Measurements from ENCODE around the gene WDR46. TPM values are rescaled to one million over a fixed set of nuclear protein-coding genes. Genes with fewer than 3 reads are reported as not detected.

WDR46 gene
- total RNA-seq, 1 experiment from 2014 or later, result 90.6 TPM

GRCh38 chr6:33304216-33304615, 15.2 kb upstream of the WDR46 start:
- peaks cover 0 to 9% of the 10 kb centered on the region in 2 experiments; a peak in 1 of 4 replicates for H3K4me1 ChIP-seq (ENCODE audit: control insufficient read depth in 1 of 2, insufficient read depth in 2 of 2, low read length in 2 of 2)
- H3K9me2 ChIP-seq (ENCODE audit: insufficient read depth), result no peaks in the 10 kb centered on the region
- H3K36me3 ChIP-seq (ENCODE audit: control insufficient read depth in 1 of 2, insufficient read depth in 2 of 2, low read length in 2 of 2), result peaks cover 9 to 11% of the 10 kb centered on the region in 2 experiments; a peak in 3 of 4 replicates
- POLR2A ChIA-PET, result no interaction called here
- RAD21 ChIA-PET (ENCODE audit: low non-redundant PET in 1 of 2, low total read pairs in 2 of 2, uncharacterized antibody in 2 of 2, unreplicated experiment in 2 of 2), result no interaction called here
- H3K9ac ChIP-seq (ENCODE audit: low read length), result no peak overlapping the region
- DNase-seq (ENCODE audit: low read depth, low spot score), result no peak
- intact Hi-C loops (cut with micrococcal nuclease), result no loop called here
- no peak for ATAC-seq
- no TSS peak for BruUV-seq (replicated peaks)
- CTCF ChIA-PET, result no interaction called here
- H3K27ac ChIP-seq (ENCODE audit: low read depth, low read length), result no peak overlapping the region
- H3K9me3 ChIP-seq (ENCODE audit: control insufficient read depth in 1 of 2, insufficient read depth in 1 of 2, low read depth in 1 of 2, low read length in 2 of 2), result no peaks in the 10 kb centered on the region
- peaks cover 22% of the 10 kb centered on the region for H3K79me2 ChIP-seq (ENCODE audit: insufficient read depth, low read length)
- H2AFZ ChIP-seq (ENCODE audit: low read depth, low read length, poor library complexity, severe bottlenecking), result no peak overlapping the region
- no peak overlapping the region for H3K4me2 ChIP-seq (ENCODE audit: low read length)
- H4K20me1 ChIP-seq (ENCODE audit: insufficient read depth), result no peaks in the 10 kb centered on the region
- no peaks in the 10 kb centered on the region for H3K27me3 ChIP-seq (ENCODE audit: insufficient read depth, low read length)
- TF ChIP-seq ZBTB33 (IDR thresholded peaks at IDR 0.05; ENCODE audit: extremely low read depth, insufficient replicate concordance, low read length) (no peak), REST (IDR thresholded peaks at IDR 0.05; ENCODE audit: low read depth) (no peak), ELF1 (IDR thresholded peaks at IDR 0.05; ENCODE audit: borderline replicate concordance, low read depth) (no peak), FOSL1 (IDR thresholded peaks at IDR 0.05; ENCODE audit: low read depth) (no peak), YY1 (IDR thresholded peaks at IDR 0.05; ENCODE audit: extremely low read depth, insufficient replicate concordance, low read depth, low read length) (no peak), JUND (IDR thresholded peaks at IDR 0.05) (no peak)
- H3K4me3 ChIP-seq (replicated peaks in 1 of 2; ENCODE audit: low read depth in 1 of 2, low read length in 2 of 2), result no peak overlapping the region

Data from HCT116 (cell line).